Measurements from ENCODE around the gene TNS3. TPM values are rescaled to one million over a fixed set of nuclear protein-coding genes. Genes with fewer than 3 reads are reported as not detected.

The TNS3 gene
- total and polyA plus RNA-seq, 2 donors (not counting 1 experiment from before 2014, with no cell fraction given) = 11.4 to 77.5 TPM

DNA sequence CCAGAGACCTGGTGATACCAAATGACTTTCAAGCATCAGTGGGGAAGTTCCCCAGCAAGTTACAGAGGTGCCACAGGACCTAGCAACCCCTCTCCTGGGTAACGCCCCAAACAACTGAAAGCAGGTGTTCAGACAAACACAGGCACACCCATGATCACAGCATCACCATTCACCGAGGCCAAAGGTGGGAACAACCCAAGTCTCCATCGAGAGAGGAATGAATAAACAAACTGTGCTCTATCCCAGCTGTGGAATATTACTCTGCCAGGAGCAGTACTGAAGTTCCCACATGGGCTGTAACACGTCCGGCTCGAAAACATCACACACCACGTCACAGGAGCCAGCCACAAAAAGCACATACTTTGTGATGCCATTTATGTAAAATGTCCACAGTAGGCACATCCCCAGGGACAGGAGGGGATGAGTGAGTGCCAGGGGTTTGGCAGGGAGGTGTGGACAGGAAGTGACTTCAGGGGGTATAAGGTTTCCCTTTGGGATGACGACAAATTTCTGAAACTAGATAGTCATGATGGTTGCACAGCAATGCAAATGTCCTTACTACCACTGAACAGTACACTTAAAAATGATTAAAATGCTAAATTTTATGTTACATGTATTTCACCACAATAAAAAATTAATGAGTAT, 222.8 kb downstream of the TNS3 start:
- Histone ChIP-seq H3K27me3 (replicated peaks in 1 of 4; ENCODE audit: control extremely low read depth in 1 of 4, control insufficient read depth in 3 of 4, insufficient read depth in 4 of 4, low read length in 3 of 4) (no peaks in the 10 kb centered on the region), H3K27ac (ENCODE audit: low read length in 2 of 2) (no peak overlapping the region), H3K4me1 (ENCODE audit: control insufficient read depth in 2 of 2, insufficient read depth in 2 of 2, low read length in 2 of 2) (no peaks in the 10 kb centered on the region), H2AFZ (ENCODE audit: insufficient read depth, low read depth, low read length, poor library complexity, severe bottlenecking) (no peak overlapping the region), H3K9ac (ENCODE audit: low read length) (no peak overlapping the region), H3K79me2 (ENCODE audit: control insufficient read depth, insufficient read depth, low read length) (no peaks in the 10 kb centered on the region), H3K4me2 (replicated peaks; ENCODE audit: low read depth, low read length, poor library complexity, severe bottlenecking) (no peak overlapping the region), H3K4me3 (ENCODE audit: control extremely low read depth in 1 of 5, extremely low read depth in 1 of 5, insufficient read depth in 1 of 5, low read depth in 2 of 5, low read length in 4 of 5) (no peak overlapping the region), H3K36me3 (replicated peaks in 1 of 2; ENCODE audit: control extremely low read depth in 1 of 2, control insufficient read depth in 1 of 2, extremely low read depth in 1 of 2, insufficient read depth in 2 of 2, low read length in 1 of 2) (peaks cover 0 to 14% of the 10 kb centered on the region in 2 experiments), H3K9me3 (ENCODE audit: control extremely low read depth in 1 of 3, control insufficient read depth in 2 of 3, insufficient read depth in 1 of 3, low read length in 2 of 3) (no peaks in the 10 kb centered on the region), H4K20me1 (ENCODE audit: control insufficient read depth, insufficient read depth, low read length, poor library complexity, severe bottlenecking) (no peaks in the 10 kb centered on the region)
- ChIA-PET CTCF (interaction anchor here (1.0 kb wide), 1 partner anchor 460 kb away, joined by 3 read pairs; no protein-coding TSS in a partner anchor), POLR2A (no interaction called here)
- 81% methylated on average over 3 of the region's 8 CpGs for WGBS (ENCODE audit: insufficient coverage)
- H3K4me3 Mint-ChIP-seq = no peak overlapping the region
- no peak for DNase-seq
- no peaks in the 10 kb centered on the region for H3K27me3 Mint-ChIP-seq
- intact Hi-C loops (cut with micrococcal nuclease) = no loop called here
- no peak overlapping the region for H3K27ac Mint-ChIP-seq
- no peaks in the 10 kb centered on the region for H3K9me3 Mint-ChIP-seq (ENCODE audit: insufficient read depth)
- ATAC-seq (ENCODE audit: low read depth) = no peak
- H3K4me1 Mint-ChIP-seq = no peaks in the 10 kb centered on the region
- TF ChIP-seq EZH2 (IDR thresholded peaks at IDR 0.05; ENCODE audit: borderline replicate concordance, insufficient read depth, low read depth, low read length, poor library complexity, severe bottlenecking) = no peak
- TF ChIP-seq CTCF (IDR thresholded peaks at IDR 0.05) = no peak

GRCh38 chr7:47358357-47358756, 223.6 kb downstream of the TNS3 start:
- Histone ChIP-seq H2AFZ (ENCODE audit: insufficient read depth, low read depth, low read length, poor library complexity, severe bottlenecking) (no peak overlapping the region), H4K20me1 (ENCODE audit: control insufficient read depth, insufficient read depth, low read length, poor library complexity, severe bottlenecking) (no peaks in the 10 kb centered on the region), H3K9ac (ENCODE audit: low read length) (no peak overlapping the region), H3K27me3 (replicated peaks in 1 of 4; ENCODE audit: control extremely low read depth in 1 of 4, control insufficient read depth in 3 of 4, insufficient read depth in 4 of 4, low read length in 3 of 4) (no peaks in the 10 kb centered on the region), H3K4me1 (ENCODE audit: control insufficient read depth in 2 of 2, insufficient read depth in 2 of 2, low read length in 2 of 2) (no peaks in the 10 kb centered on the region), H3K27ac (ENCODE audit: low read length in 2 of 2) (no peak overlapping the region), H3K36me3 (replicated peaks in 1 of 2; ENCODE audit: control extremely low read depth in 1 of 2, control insufficient read depth in 1 of 2, extremely low read depth in 1 of 2, insufficient read depth in 2 of 2, low read length in 1 of 2) (peaks cover 0 to 9% of the 10 kb centered on the region in 2 experiments), H3K9me3 (ENCODE audit: control extremely low read depth in 1 of 3, control insufficient read depth in 2 of 3, insufficient read depth in 1 of 3, low read length in 2 of 3) (no peaks in the 10 kb centered on the region), H3K79me2 (ENCODE audit: control insufficient read depth, insufficient read depth, low read length) (no peaks in the 10 kb centered on the region), H3K4me2 (replicated peaks; ENCODE audit: low read depth, low read length, poor library complexity, severe bottlenecking) (no peak overlapping the region), H3K4me3 (ENCODE audit: control extremely low read depth in 1 of 5, extremely low read depth in 1 of 5, insufficient read depth in 1 of 5, low read depth in 2 of 5, low read length in 4 of 5) (no peak overlapping the region)
- POLR2A ChIA-PET = no interaction called here
- Mint-ChIP-seq H3K4me1 (no peaks in the 10 kb centered on the region), H3K9me3 (ENCODE audit: insufficient read depth) (no peaks in the 10 kb centered on the region), H3K27ac (no peak overlapping the region), H3K27me3 (no peaks in the 10 kb centered on the region), H3K4me3 (no peak overlapping the region)
- 98% methylated on average over 14 of the region's 14 CpGs for WGBS (ENCODE audit: insufficient coverage)
- CTCF ChIA-PET = no interaction called here
- DNase-seq (no peak), ATAC-seq (ENCODE audit: low read depth) (no peak)
- intact Hi-C loops (cut with micrococcal nuclease) = no loop called here
- TF ChIP-seq EZH2 (IDR thresholded peaks at IDR 0.05; ENCODE audit: borderline replicate concordance, insufficient read depth, low read depth, low read length, poor library complexity, severe bottlenecking) (no peak), CTCF (IDR thresholded peaks at IDR 0.05) (no peak)

All from B cell (primary cell).